IgD-negative memory B cell (primary cell): ENCODE measurements around the gene ZC3H14. TPM values are rescaled to one million over a fixed set of nuclear protein-coding genes. Genes with fewer than 3 reads are reported as not detected.

ENCODE experiments used
- H3K27ac Mint-ChIP-seq, 3 donors: one replicate each; pipeline ENCODE4 v1.8.0; 2020 to 2022; ENCODE audit warnings: mild to moderate bottlenecking in 3 of 3, mixed read lengths in 3 of 3, moderate library complexity in 1 of 3
- H3K27me3 Mint-ChIP-seq: one replicate; pipeline ENCODE4 v1.8.0; 2021; ENCODE audit warnings: mixed read lengths
- H3K36me3 Mint-ChIP-seq: one replicate; pipeline ENCODE4 v1.8.0; 2020; ENCODE audit warnings: mild to moderate bottlenecking, mixed read lengths
- H3K4me1 Mint-ChIP-seq, 3 donors: one replicate each; pipeline ENCODE4 v1.8.0; 2020 to 2022; ENCODE audit warnings: mixed read lengths in 3 of 3, mild to moderate bottlenecking in 1 of 3
- H3K4me3 Mint-ChIP-seq, 4 donors: one replicate each; pipeline ENCODE4 v1.8.0; 2020 to 2022; ENCODE audit warnings: mild to moderate bottlenecking in 4 of 4, mixed read lengths in 4 of 4, moderate library complexity in 3 of 4
- H3K9me3 Mint-ChIP-seq, 3 donors: one replicate each; pipeline ENCODE4 v1.8.0; 2020 to 2021; ENCODE audit warnings: mixed read lengths in 3 of 3, mild to moderate bottlenecking in 1 of 3
- polyA plus RNA-seq: library from polyadenylated mRNA; unstranded; fragments of 300-500 nt; fragmentation: Illumina TruSeq; gene quantifications from one replicate; pipeline ENCODE4 v1.2.3, GENCODE V29; 2021

Gene ZC3H14
- polyA plus RNA-seq, 1 donor from 2014 or later: 45.4 TPM

GRCh38 chr14:88605594-88605993, 42.8 kb downstream of the ZC3H14 start:
- Mint-ChIP-seq H3K27ac (peak overlapping the region in 1 of 3 donors; percentile 14), H3K9me3 (no peaks in the 10 kb centered on the region), H3K4me3 (no peak overlapping the region), H3K36me3 (peaks cover 21% of the 10 kb centered on the region), H3K4me1 (peaks cover 1 to 6% (median 5%) of the 10 kb centered on the region in 3 donors), H3K27me3 (no peaks in the 10 kb centered on the region)

GRCh38 chr14:88607829-88608228, 45.0 kb downstream of the ZC3H14 start:
- Mint-ChIP-seq H3K4me3 (no peak overlapping the region), H3K36me3 (peaks cover 21% of the 10 kb centered on the region), H3K27me3 (no peaks in the 10 kb centered on the region), H3K27ac (no peak overlapping the region), H3K9me3 (no peaks in the 10 kb centered on the region), H3K4me1 (peaks cover 5 to 9% (median 5%) of the 10 kb centered on the region in 3 donors)

- Mint-ChIP-seq H3K4me3 (no peak overlapping the region), H3K36me3 (peaks cover 13% of the 10 kb centered on the region), H3K27me3 (no peaks in the 10 kb centered on the region), H3K4me1 (peaks cover 11 to 15% (median 11%) of the 10 kb centered on the region in 3 donors), H3K27ac (no peak overlapping the region), H3K9me3 (no peaks in the 10 kb centered on the region)
These were observed 49.0 kb downstream of the ZC3H14 start for GRCh38 chr14:88611878-88612277.

GRCh38 chr14:88612981-88613380, 50.1 kb downstream of the ZC3H14 start:
- peaks cover 13% of the 10 kb centered on the region for H3K36me3 Mint-ChIP-seq
- H3K27ac Mint-ChIP-seq: peak overlapping the region in 1 of 3 donors; percentile 45

GRCh38 chr14:88613552-88614010, 50.7 kb downstream of the ZC3H14 start:
- Mint-ChIP-seq H3K27me3 (no peaks in the 10 kb centered on the region), H3K36me3 (peaks cover 14% of the 10 kb centered on the region), H3K4me1 (peaks cover 11 to 14% (median 11%) of the 10 kb centered on the region in 3 donors), H3K9me3 (no peaks in the 10 kb centered on the region), H3K4me3 (peak overlapping the region in 2 of 4 donors; percentile 1 to 2), H3K27ac (peak overlapping the region in 2 of 3 donors; percentile 19 to 45)

More at GRCh38 chr14:88612981-88613380, 50.1 kb downstream of the ZC3H14 start:
- H3K4me3 Mint-ChIP-seq: no peak overlapping the region
- no peaks in the 10 kb centered on the region for H3K9me3 Mint-ChIP-seq
- H3K27me3 Mint-ChIP-seq: no peaks in the 10 kb centered on the region
- H3K4me1 Mint-ChIP-seq: peaks cover 11 to 15% (median 11%) of the 10 kb centered on the region in 3 donors

- Mint-ChIP-seq H3K36me3 (peaks cover 10% of the 10 kb centered on the region), H3K4me3 (no peak overlapping the region), H3K27me3 (no peaks in the 10 kb centered on the region), H3K4me1 (peaks cover 11 to 13% (median 11%) of the 10 kb centered on the region in 3 donors), H3K27ac (no peak overlapping the region), H3K9me3 (no peaks in the 10 kb centered on the region)
These were observed 51.5 kb downstream of the ZC3H14 start for GRCh38 chr14:88614218-88614907.

GRCh38 chr14:88616697-88617096, 53.9 kb downstream of the ZC3H14 start:
- Mint-ChIP-seq H3K4me3 (no peak overlapping the region), H3K36me3 (peaks cover 8% of the 10 kb centered on the region), H3K27me3 (no peaks in the 10 kb centered on the region), H3K27ac (no peak overlapping the region), H3K9me3 (no peaks in the 10 kb centered on the region), H3K4me1 (peaks cover 8 to 12% (median 11%) of the 10 kb centered on the region in 3 donors)

- Mint-ChIP-seq H3K4me3 (no peak overlapping the region), H3K9me3 (no peaks in the 10 kb centered on the region), H3K27ac (no peak overlapping the region), H3K27me3 (no peaks in the 10 kb centered on the region), H3K36me3 (peaks cover 8% of the 10 kb centered on the region), H3K4me1 (peaks cover 6 to 9% (median 9%) of the 10 kb centered on the region in 3 donors)
These were observed 54.6 kb downstream of the ZC3H14 start for GRCh38 chr14:88617479-88617878.

GRCh38 chr14:88618476-88618875, 55.6 kb downstream of the ZC3H14 start:
- Mint-ChIP-seq H3K27ac (no peak overlapping the region), H3K9me3 (no peaks in the 10 kb centered on the region), H3K27me3 (no peaks in the 10 kb centered on the region), H3K4me3 (no peak overlapping the region), H3K36me3 (peaks cover 6% of the 10 kb centered on the region), H3K4me1 (peaks cover 3 to 4% (median 3%) of the 10 kb centered on the region in 3 donors)

GRCh38 chr14:88621100-88621499, 58.3 kb downstream of the ZC3H14 start:
- Mint-ChIP-seq H3K4me3 (no peak overlapping the region), H3K9me3 (no peaks in the 10 kb centered on the region), H3K27me3 (no peaks in the 10 kb centered on the region), H3K4me1 (no peaks in the 10 kb centered on the region), H3K36me3 (peaks cover 13% of the 10 kb centered on the region), H3K27ac (no peak overlapping the region)

- Mint-ChIP-seq H3K4me1 (no peaks in the 10 kb centered on the region), H3K9me3 (no peaks in the 10 kb centered on the region), H3K4me3 (no peak overlapping the region), H3K27ac (no peak overlapping the region), H3K36me3 (peaks cover 9% of the 10 kb centered on the region), H3K27me3 (no peaks in the 10 kb centered on the region)
These were observed 62.8 kb downstream of the ZC3H14 start for GRCh38 chr14:88625671-88626070.

- Mint-ChIP-seq H3K27ac (no peak overlapping the region), H3K4me3 (no peak overlapping the region), H3K9me3 (no peaks in the 10 kb centered on the region), H3K36me3 (peaks cover 10% of the 10 kb centered on the region), H3K4me1 (no peaks in the 10 kb centered on the region), H3K27me3 (no peaks in the 10 kb centered on the region)
These were observed 65.2 kb downstream of the ZC3H14 start for GRCh38 chr14:88628033-88628432.

- Mint-ChIP-seq H3K9me3 (no peaks in the 10 kb centered on the region), H3K27ac (no peak overlapping the region), H3K4me3 (no peak overlapping the region), H3K36me3 (peaks cover 10% of the 10 kb centered on the region), H3K4me1 (no peaks in the 10 kb centered on the region), H3K27me3 (no peaks in the 10 kb centered on the region)
These were observed 65.6 kb downstream of the ZC3H14 start for GRCh38 chr14:88628462-88628861.

GRCh38 chr14:88630565-88630964, 67.7 kb downstream of the ZC3H14 start:
- H3K36me3 Mint-ChIP-seq: peaks cover 7% of the 10 kb centered on the region
- no peaks in the 10 kb centered on the region for H3K9me3 Mint-ChIP-seq
- H3K27ac Mint-ChIP-seq: no peak overlapping the region
- peaks cover 0 to 1% (median 0%) of the 10 kb centered on the region in 3 donors for H3K4me1 Mint-ChIP-seq
- no peaks in the 10 kb centered on the region for H3K27me3 Mint-ChIP-seq
- H3K4me3 Mint-ChIP-seq: no peak overlapping the region

GRCh38 chr14:88631091-88631490, 68.3 kb downstream of the ZC3H14 start:
- Mint-ChIP-seq H3K27me3 (no peaks in the 10 kb centered on the region), H3K27ac (no peak overlapping the region), H3K9me3 (no peaks in the 10 kb centered on the region), H3K4me3 (no peak overlapping the region), H3K36me3 (peaks cover 5% of the 10 kb centered on the region), H3K4me1 (peaks cover 0 to 1% (median 0%) of the 10 kb centered on the region in 3 donors)

- Mint-ChIP-seq H3K27me3 (no peaks in the 10 kb centered on the region), H3K9me3 (no peaks in the 10 kb centered on the region), H3K4me1 (peaks cover 0 to 1% (median 0%) of the 10 kb centered on the region in 3 donors), H3K4me3 (no peak overlapping the region), H3K27ac (no peak overlapping the region), H3K36me3 (peaks cover 12% of the 10 kb centered on the region)
These were observed 69.7 kb downstream of the ZC3H14 start for GRCh38 chr14:88632512-88632911.
